HG03460 (cell line): Measurements from ENCODE around the gene OBSCN.

Source experiments
- ATAC-seq: cut with Tn5 transposase; IDR thresholded peaks from one replicate; pipeline ENCODE4 v1.9.1; 2021; ENCODE audit not compliant: unreplicated experiment

Gene OBSCN

GRCh38 chr1:228428412-228428811, 220.6 kb downstream of the OBSCN start:
- no peak for ATAC-seq
